Measurements from ENCODE around the gene PUS10.
"Not testable (repeated sequence)": the region's sequence is repeated elsewhere in the genome, so short reads cannot be mapped to it uniquely, and the experiment has no call there.

The PUS10 gene

GRCh38 chr2:61017556-61018317 is at the start of gene PUS10, which contains the start of gene PEX13:
PUS10 (minus strand) TSS chr2:61018255; CDS start chr2:61011890, 6,365 bp downstream.
PEX13 (plus strand) TSS chr2:61017720; CDS start chr2:61017760, 40 bp downstream.
- DNase-seq = peak; percentile 60

- DNase-seq = peak; percentile 78
These were observed 48.0 kb upstream of the PUS10 start, which contains the start of gene SANBR for GRCh38 chr2:61065714-61066709. SANBR (plus strand) TSS chr2:61065871; CDS start chr2:61070351, 4,480 bp downstream.

DNA sequence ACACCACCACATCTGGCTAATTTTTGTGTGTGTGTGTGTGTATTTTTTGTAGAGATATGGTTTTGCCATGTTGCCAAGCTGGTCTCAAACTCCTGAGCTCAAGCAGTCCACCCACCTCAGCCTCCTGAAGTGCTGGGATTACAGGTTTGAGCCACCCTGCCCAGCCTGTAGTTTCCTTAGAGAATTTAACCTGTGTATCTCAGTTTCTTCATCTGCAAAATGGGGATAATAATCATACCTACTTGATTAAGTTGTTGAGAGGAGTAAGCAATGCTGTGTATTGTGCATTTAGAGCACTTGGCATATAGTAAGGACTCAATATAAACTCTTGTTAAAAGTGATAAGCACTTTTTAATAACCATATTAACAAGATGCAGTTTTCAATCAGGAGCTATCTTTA is 41.3 kb upstream of the PUS10 start:
- DNase-seq = no peak

GRCh38 chr2:61057562-61057961 is 39.5 kb upstream of the PUS10 start:
- DNase-seq = no peak

- no peak for DNase-seq
These were observed 37.5 kb upstream of the PUS10 start for GRCh38 chr2:61055557-61055956.

GRCh38 chr2:61045999-61046398 is 27.9 kb upstream of the PUS10 start:
- no peak for DNase-seq

GRCh38 chr2:61045226-61045625 is 27.2 kb upstream of the PUS10 start:
- no peak for DNase-seq

DNA sequence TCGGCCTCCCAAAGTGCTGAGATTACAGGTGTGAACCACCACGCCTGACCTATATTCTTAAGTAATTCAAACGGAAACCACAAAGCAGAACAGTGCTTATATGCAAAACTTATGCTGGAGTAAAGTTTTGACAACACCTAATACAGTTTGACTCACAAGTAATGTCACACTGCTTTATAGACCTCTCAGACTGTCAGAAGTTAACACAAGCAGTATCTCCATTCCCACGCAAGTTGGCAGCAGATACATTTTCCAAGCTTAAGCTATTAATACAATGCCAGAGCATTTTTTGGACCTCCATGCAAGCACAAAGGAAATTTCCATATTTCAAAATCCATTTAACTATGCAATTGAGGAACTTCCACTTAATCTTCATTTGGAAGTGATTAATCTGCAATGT is 26.6 kb upstream of the PUS10 start:
- no peak for DNase-seq

DNA sequence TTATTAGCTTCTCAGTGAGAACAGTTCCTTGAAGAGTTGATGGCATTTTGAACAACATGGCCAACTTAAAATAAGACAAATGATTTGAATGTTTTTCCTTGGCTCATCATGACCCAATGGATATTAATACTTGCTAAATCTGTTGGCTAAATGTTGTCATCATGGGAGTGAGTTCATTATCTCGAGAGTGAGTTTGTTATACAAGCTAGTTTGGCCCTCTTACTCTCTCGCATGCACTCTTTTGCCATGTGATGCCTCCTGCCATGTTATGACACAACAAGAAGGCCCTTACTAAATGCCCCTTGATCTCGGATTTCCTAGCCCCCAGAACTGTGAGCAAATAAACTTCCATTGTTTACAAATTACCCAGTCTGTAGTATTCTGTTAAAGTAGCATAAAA is 24.8 kb upstream of the PUS10 start:
- no peak for DNase-seq

GRCh38 chr2:61036643-61037042 is 18.6 kb upstream of the PUS10 start:
- not testable (repeated sequence) for DNase-seq

DNA sequence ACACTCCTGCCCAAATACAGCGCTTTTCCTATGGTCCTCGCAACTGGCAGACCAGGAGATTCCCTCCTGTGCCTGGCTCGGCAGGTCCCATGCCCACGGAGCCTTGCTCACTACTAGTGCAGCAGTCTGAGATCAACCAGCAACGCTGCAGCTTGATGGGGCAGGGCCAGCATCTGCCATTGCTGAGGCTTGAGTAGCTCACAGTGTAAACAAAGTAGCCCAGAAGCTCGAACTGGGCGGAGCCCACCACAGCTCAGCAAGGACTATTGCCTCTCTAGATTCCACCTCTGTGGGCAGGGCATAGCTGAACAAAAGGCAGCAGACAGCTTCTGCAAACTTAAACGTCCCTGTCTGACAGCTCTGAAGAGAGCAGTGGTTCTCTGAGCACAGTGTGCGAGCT is 16.5 kb upstream of the PUS10 start:
- not testable (repeated sequence) for DNase-seq

GRCh38 chr2:61029533-61029932 is 11.5 kb upstream of the PUS10 start:
- DNase-seq = no peak

DNA sequence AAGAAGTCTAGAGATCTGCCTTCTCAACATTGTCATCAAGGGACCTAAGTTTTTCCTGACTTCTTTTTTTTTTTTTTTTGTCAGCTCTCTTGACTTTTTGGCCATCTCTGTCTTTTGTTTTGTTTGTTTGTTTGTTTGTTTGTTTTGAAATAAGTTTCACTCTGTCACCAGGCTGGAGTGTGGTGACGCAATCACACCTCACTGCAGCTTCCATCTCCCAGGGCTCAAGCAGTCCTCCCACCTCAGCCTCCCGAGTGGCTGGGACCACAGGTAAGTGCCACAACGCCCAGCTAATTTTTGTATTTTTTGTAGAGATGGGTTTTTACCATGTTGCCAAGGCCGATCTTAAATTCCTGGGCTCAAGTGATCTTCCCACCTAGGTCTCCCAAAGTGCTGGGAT is 5.6 kb upstream of the PUS10 start:
- no peak for DNase-seq

- no peak for DNase-seq
These were observed 3.2 kb upstream of the PUS10 start for GRCh38 chr2:61021228-61021660.

GRCh38 chr2:61018798-61019197 is 743 bp upstream of the PUS10 start:
- no peak for DNase-seq

DNA sequence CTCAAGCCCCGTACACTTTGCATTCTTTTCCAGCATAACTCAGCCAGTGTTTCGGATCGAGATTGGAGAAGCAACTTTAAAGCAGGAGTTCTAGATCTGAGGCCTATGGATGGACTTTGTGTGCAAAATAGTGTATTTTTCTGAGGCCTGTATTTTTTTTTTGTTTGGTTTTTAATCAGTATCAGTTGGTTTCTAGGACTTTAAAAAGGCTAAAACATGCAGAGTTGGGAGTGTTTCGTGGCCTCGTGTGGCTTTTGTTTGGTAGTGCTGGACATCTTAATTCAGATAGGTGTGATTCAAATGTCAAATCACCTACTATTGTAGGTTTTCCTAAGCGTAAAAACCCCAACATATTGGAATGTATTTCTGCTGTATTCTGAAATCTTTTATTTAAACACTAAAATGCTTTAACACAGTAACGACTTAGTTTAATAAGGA is 282 bp upstream of the PUS10 start:
- no peak for DNase-seq

- peak; percentile 54 for DNase-seq
These were observed 976 bp downstream of the PUS10 start for GRCh38 chr2:61017003-61017555.

GRCh38 chr2:61016392-61017002 is 1.6 kb downstream of the PUS10 start:
- DNase-seq = peak; percentile 6

DNA sequence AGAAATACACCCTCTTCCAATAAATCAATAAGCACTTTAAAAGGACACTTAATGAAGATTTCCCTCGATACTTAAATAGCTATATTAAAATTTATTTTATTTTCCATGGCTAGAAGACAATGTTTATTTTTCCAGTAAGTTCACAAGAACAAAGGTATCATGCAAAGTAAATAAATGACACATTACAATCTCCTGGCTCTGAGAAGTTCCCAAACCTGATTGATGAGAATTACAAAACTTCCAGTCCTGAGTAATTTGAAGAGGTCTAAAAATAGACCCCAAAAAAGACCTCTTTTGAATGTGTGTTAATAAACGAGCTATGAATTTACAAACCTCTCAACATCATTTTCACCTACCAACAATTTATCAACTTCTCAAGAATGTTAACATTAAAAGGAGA is 2.1 kb downstream of the PUS10 start:
- DNase-seq = no peak

DNA sequence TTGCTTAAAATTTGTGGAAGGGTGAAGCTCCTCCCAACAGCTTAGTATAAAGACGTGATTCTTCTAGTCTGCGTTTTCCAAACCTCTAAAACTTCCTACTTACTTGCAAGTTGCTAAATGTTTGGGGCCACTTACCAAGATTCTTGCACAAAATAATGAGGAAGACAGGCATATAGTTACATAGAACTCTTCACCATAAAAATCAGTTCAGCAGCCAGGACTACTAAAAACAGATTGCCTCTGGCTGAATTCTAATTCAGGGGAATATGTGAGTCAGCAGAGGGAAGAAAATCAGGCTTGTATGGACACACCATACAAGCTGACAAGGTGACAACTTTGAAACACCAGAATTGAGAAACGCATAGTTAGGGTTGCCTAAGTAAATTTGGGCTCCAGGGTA is 3.3 kb downstream of the PUS10 start:
- DNase-seq = no peak

DNA sequence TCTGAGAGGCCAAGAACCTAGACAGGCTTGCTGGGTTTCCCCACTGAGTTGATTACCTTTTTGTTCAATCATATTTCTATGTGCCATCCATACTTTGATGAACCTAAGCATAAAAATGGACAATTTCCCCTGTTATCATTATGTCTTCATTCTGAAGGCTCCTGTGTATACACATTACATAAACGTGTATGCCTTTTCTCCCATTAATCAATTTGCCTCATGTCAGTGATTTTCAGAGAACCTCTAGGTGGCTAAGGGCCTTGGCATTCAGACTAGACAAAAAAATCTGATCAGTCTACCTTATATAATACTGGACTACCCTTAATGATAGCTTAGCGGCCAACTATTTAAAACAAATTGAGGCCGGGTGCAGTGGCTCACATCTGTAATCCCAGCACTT is 4.7 kb downstream of the PUS10 start:
- DNase-seq = no peak

GRCh38 chr2:61012303-61012702 is 5.8 kb downstream of the PUS10 start:
- not testable (repeated sequence) for DNase-seq

DNA sequence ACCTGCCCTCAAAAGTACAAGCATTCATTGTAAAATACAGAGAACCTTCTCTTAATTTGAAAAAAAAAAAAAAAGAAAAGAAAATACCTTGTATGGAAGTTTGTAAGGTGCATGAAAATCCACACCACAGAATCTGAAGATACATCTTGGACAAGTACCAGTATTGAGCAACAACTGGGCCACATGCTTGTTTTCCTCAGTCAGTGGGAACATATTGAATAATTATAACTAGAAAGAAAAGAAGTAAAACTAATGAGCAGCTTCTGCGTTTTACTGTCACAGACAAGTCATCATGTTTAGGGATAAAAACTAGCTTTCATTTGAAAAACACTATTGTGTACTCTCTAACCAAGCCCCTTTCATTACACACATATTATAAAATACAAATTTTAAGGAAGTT is 6.4 kb downstream of the PUS10 start:
- DNase-seq = no peak
